Subcutaneous adipose tissue (tissue), 4 donors: ENCODE results near the gene PPP1R1B. TPM values are rescaled to one million over a fixed set of nuclear protein-coding genes. Genes with fewer than 3 reads are reported as not detected.

Experiments used
- CTCF ChIP-seq: fragments of 450-650 bp; IDR thresholded peaks from one replicate; pipeline ENCODE4 v1.5.1; 2016; ENCODE audit warnings: low read depth, mild to moderate bottlenecking, control low read depth, antibody characterized with exemption, moderate library complexity
- total RNA-seq, 4 donors: library from RNA; depleted of rRNA; stranded (reverse); fragments of >200 nt; gene quantifications; one replicate each; pipeline ENCODE4 v1.1.0, GENCODE V29; 2016

The PPP1R1B gene
- total RNA-seq, 4 donors from 2014 or later: 16.3 to 100 (median 41.4) TPM

- no peak for TF ChIP-seq CTCF
Measured at GRCh38 chr17:39636927-39637736, 10.4 kb downstream of the PPP1R1B start, which contains the start of gene STARD3. Gene STARD3, plus strand, starts transcription at chr17:39637144. Its CDS starts 16,388 bp downstream, at chr17:39653532.

GRCh38 chr17:39638317-39638716 lies 11.6 kb downstream of the PPP1R1B start:
- no peak for TF ChIP-seq CTCF

DNA sequence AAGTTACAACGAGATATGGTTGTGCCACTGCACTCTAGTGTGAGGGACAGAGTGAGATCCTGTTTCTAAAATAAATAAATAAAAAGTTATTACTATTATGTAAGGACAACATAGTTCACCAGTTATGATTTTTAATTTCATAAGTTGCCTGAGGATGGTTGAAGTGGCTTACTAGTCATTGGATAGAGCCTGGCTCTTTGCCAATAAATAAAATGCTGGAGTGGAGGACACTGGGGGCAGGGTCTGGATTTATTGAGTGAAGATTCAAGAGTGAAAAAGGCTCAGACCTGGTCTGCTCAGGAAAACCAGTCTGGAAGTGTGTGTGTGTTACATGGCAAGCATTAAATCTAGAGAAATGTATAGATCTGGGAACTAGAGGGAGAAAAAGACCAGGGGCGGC lies 12.3 kb downstream of the PPP1R1B start:
- TF ChIP-seq CTCF: no peak

GRCh38 chr17:39639566-39640458 lies 13.1 kb downstream of the PPP1R1B start:
- no peak for TF ChIP-seq CTCF

DNA sequence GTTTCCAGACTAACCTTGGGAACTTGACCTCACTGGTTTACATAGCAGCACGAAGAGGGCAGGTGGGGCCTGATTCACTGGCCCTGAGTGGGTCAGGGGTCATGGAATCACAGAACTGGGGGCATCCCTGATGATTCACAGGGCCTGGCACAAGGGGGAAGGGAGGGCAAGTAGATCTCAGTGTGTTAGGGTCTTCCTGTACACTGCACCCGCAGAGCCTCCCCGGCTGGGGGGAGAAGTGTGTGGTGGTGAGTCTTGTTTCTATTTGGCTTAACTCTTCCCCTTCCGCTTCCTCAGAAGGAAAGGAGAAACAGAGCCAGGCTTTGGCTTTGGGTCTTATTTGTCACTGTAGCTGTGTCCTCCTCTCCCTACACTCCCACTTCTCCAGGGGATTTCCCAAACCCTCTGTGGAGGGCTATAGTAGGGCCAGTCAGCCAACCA lies 13.9 kb downstream of the PPP1R1B start:
- no peak for TF ChIP-seq CTCF

GRCh38 chr17:39641097-39641496 lies 14.3 kb downstream of the PPP1R1B start:
- no peak for TF ChIP-seq CTCF

- TF ChIP-seq CTCF: no peak
Measured at GRCh38 chr17:39641883-39642282, 15.1 kb downstream of the PPP1R1B start.
